ENCODE measurements around the gene TARS2. TPM values are rescaled to one million over a fixed set of nuclear protein-coding genes. Genes with fewer than 3 reads are reported as not detected.

Gene TARS2
- total RNA-seq, 1 donor from 2014 or later, result 18.5 TPM

DNA sequence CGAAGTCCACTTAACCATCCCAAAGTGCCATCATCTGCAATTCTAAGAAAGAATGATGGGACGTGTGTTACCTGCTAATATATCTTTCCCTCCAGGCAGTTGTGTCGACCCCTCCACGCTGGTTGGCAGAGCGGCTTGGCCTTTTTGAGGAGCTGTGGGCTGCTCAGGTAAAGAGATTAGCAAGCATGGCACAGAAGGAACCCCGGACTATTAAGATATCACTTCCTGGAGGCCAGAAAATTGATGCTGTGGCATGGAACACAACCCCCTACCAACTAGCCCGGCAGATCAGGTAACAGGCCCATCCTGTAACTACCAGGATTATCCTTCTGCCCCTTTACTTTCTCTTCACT lies 520 bp downstream of the TARS2 start:
- H3K4me1 ChIP-seq, result peaks cover 8% of the 10 kb centered on the region
- no peaks in the 10 kb centered on the region for H3K27me3 ChIP-seq
- intact Hi-C loops (cut with DNase I), result no loop called here
- peak overlapping the region; percentile 86 for H3K27ac ChIP-seq
- peaks cover 22% of the 10 kb centered on the region for H3K36me3 ChIP-seq
- no peaks in the 10 kb centered on the region for H3K9me3 ChIP-seq
- TF ChIP-seq, protein P1, sequence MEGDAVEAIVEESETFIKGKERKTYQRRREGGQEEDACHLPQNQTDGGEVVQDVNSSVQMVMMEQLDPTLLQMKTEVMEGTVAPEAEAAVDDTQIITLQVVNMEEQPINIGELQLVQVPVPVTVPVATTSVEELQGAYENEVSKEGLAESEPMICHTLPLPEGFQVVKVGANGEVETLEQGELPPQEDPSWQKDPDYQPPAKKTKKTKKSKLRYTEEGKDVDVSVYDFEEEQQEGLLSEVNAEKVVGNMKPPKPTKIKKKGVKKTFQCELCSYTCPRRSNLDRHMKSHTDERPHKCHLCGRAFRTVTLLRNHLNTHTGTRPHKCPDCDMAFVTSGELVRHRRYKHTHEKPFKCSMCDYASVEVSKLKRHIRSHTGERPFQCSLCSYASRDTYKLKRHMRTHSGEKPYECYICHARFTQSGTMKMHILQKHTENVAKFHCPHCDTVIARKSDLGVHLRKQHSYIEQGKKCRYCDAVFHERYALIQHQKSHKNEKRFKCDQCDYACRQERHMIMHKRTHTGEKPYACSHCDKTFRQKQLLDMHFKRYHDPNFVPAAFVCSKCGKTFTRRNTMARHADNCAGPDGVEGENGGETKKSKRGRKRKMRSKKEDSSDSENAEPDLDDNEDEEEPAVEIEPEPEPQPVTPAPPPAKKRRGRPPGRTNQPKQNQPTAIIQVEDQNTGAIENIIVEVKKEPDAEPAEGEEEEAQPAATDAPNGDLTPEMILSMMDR (IDR thresholded peaks at IDR 0.05), result no peak
- H3K4me3 ChIP-seq, result peak overlapping the region; percentile 96
- DNase-seq (no peak), ATAC-seq (no peak)

DNA sequence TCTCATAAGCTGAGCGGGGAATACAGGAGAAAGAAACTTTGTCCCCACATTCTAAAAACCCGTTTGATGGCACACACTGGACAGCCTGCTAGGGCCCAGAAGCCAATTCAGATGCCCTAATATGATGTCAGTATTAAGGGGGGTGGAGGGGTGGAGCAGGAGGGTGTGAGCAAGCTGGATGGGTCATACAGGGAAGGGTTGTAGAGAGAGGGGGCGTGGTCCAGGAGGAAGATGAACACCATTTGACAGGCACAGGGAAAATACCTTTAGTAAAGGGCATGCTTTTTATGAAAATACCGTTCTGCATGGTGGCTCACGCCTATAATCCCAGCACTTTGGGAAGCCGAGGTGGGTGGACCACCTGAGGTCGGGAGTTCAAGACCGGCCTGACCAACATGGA lies 6.0 kb downstream of the TARS2 start:
- peaks cover 59% of the 10 kb centered on the region for H3K36me3 ChIP-seq
- TF ChIP-seq, protein P1 (IDR thresholded peaks at IDR 0.05), result no peak
- no peak for DNase-seq
- no peak for ATAC-seq
- peaks cover 2% of the 10 kb centered on the region for H3K4me1 ChIP-seq
- H3K4me3 ChIP-seq, result no peak overlapping the region
- intact Hi-C loops (cut with DNase I), result no loop called here
- no peaks in the 10 kb centered on the region for H3K27me3 ChIP-seq
- no peaks in the 10 kb centered on the region for H3K9me3 ChIP-seq
- no peak overlapping the region for H3K27ac ChIP-seq

DNA sequence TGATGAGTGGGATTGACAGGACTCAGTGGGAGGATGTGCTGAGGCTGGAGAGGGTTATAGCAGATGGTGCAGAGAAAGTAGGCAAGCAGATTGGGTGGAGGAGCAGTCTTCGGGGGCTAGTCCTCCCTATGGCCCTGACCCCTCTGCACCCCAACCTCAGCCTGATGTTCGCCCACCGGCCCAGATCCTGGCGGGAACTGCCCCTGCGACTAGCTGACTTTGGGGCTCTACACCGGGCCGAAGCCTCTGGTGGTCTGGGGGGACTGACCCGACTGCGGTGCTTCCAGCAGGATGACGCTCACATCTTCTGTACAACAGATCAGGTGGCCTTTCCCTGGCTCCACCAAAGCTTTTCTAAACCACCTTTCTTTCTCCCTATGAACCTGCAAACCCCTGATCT lies 11.1 kb downstream of the TARS2 start:
- H3K36me3 ChIP-seq, result peaks cover 70% of the 10 kb centered on the region
- H3K4me1 ChIP-seq, result no peaks in the 10 kb centered on the region
- H3K9me3 ChIP-seq, result no peaks in the 10 kb centered on the region
- ATAC-seq, result no peak
- intact Hi-C loops (cut with DNase I), result no loop called here
- H3K27ac ChIP-seq, result no peak overlapping the region
- no peaks in the 10 kb centered on the region for H3K27me3 ChIP-seq
- TF ChIP-seq, protein P1 (IDR thresholded peaks at IDR 0.05), result no peak
- H3K4me3 ChIP-seq, result no peak overlapping the region
- DNase-seq, result no peak

DNA sequence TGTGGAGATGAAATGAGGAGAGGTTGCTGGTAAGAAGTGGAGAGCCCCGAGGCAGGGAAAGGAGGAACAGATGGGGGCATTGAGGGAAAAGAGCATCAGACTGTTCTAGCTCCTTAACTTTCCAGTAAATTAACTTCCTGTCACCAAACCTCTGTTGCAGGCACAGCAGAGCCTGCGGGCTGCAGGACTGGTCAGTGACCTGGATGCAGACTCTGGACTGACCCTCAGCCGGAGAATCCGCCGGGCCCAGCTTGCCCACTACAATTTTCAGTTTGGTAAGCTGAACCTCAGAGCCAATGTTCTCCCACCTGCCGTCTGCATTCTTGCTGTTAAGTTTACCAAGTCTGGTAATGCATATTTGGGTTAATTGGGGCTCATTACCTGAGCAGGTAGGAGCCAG lies 18.2 kb downstream of the TARS2 start:
- H3K36me3 ChIP-seq, result peaks cover 39% of the 10 kb centered on the region
- no peaks in the 10 kb centered on the region for H3K27me3 ChIP-seq
- no peaks in the 10 kb centered on the region for H3K9me3 ChIP-seq
- peaks cover 18% of the 10 kb centered on the region for H3K4me1 ChIP-seq
- no peak overlapping the region for H3K4me3 ChIP-seq
- TF ChIP-seq, protein P1 (IDR thresholded peaks at IDR 0.05), result no peak
- no peak for ATAC-seq
- no peak for DNase-seq
- intact Hi-C loops (cut with DNase I), result no loop called here
- H3K27ac ChIP-seq, result no peak overlapping the region

DNA sequence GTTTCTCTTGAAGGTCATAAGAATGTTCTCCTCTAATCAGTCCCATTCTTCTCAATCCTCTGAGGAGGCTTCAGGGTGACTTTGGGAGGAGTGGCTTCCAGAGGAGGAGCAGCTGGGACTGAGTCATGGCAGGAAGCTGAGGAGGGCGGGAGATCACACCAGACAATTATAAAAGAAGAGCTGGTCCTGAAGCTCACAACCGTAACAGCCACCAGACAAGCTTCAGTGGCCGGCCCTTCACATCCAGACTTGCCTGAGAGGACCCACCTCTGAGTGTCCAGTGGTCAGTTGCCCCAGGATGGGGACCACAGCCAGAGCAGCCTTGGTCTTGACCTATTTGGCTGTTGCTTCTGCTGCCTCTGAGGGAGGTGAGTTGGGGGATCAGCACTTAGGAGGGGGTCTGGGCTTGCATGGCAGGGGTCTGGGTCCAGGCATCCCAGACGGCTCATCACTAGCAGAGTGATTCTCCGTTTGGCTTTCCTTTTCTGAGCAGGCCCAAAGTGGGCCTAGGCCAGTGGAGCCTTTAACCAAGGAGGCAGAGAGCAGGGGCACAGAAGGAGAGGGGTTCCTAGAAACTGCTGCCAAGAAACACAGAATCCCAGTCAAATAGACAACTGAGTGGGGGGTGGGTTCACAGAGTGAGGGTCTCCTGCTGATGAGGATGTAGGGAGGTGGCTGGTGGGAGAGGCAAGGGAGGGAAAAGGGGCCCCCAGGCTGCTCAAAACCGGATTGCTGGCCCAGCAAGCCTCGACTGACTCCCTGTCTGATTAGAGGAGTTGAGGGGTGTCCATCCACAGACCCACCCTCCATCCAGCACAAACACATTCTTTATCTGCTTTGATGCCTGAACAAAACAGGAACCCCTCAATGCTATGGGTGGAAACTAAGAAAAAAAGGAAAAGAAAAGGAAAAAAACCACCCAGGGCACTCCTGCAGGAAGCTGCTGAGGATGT lies 21.0 kb downstream of the TARS2 start, which contains the start of gene ECM1:
TSS of gene ECM1 (plus strand) at position 198 of the 953 bp plus-strand sequence. CDS start at position 299, 101 bp downstream.
- no peaks in the 10 kb centered on the region for H3K9me3 ChIP-seq
- H3K27ac ChIP-seq, result peak within 1 kb of the TSS; percentile 71
- TF ChIP-seq, protein P1 (IDR thresholded peaks at IDR 0.05), result no peak
- intact Hi-C loops (cut with DNase I), result no loop called here
- H3K4me1 ChIP-seq, result peaks cover 18% of the 10 kb centered on the region
- peak within 1 kb of the TSS; percentile 16 for H3K4me3 ChIP-seq
- no peaks in the 10 kb centered on the region for H3K27me3 ChIP-seq
- DNase-seq (no peak), ATAC-seq (peak; percentile 66)
- H3K36me3 ChIP-seq, result peaks cover 22% of the 10 kb centered on the region

All from upper lobe of right lung (tissue), 1 donor.